Activated naive CD8-positive, alpha-beta T cell (primary cell): ENCODE data around the gene KCNK10.

Experiments
- H3K27ac Mint-ChIP-seq: one replicate; pipeline ENCODE4 v1.8.0; 2021; ENCODE audit warnings: mixed read lengths
- H3K27me3 Mint-ChIP-seq: one replicate; pipeline ENCODE4 v1.8.0; 2021; ENCODE audit warnings: mixed read lengths
- H3K36me3 Mint-ChIP-seq: one replicate; pipeline ENCODE4 v1.8.0; 2021; ENCODE audit warnings: mixed read lengths
- H3K4me1 Mint-ChIP-seq: one replicate; pipeline ENCODE4 v1.8.0; 2021; ENCODE audit warnings: low read depth, mixed read lengths
- H3K4me3 Mint-ChIP-seq: one replicate; pipeline ENCODE4 v1.8.0; 2021; ENCODE audit warnings: mild to moderate bottlenecking, mixed read lengths
- H3K9me3 Mint-ChIP-seq: one replicate; pipeline ENCODE4 v1.8.0; 2021; ENCODE audit warnings: low read depth, mixed read lengths

The KCNK10 gene

GRCh38 chr14:88326352-88327103 is 3.5 kb upstream of the KCNK10 start:
- H3K36me3 Mint-ChIP-seq = no peaks in the 10 kb centered on the region
- no peaks in the 10 kb centered on the region for H3K9me3 Mint-ChIP-seq
- no peak overlapping the region for H3K4me3 Mint-ChIP-seq
- H3K27ac Mint-ChIP-seq = no peak overlapping the region
- H3K4me1 Mint-ChIP-seq = peaks cover 5% of the 10 kb centered on the region
- H3K27me3 Mint-ChIP-seq = peaks cover 46% of the 10 kb centered on the region

- peaks cover 5% of the 10 kb centered on the region for H3K4me1 Mint-ChIP-seq
- no peak overlapping the region for H3K27ac Mint-ChIP-seq
- no peak overlapping the region for H3K4me3 Mint-ChIP-seq
- H3K9me3 Mint-ChIP-seq = no peaks in the 10 kb centered on the region
- no peaks in the 10 kb centered on the region for H3K36me3 Mint-ChIP-seq
- peaks cover 43% of the 10 kb centered on the region for H3K27me3 Mint-ChIP-seq
Observed at GRCh38 chr14:88325883-88326282, 2.8 kb upstream of the KCNK10 start.

- peaks cover 40% of the 10 kb centered on the region for H3K27me3 Mint-ChIP-seq
- no peak overlapping the region for H3K27ac Mint-ChIP-seq
- peaks cover 5% of the 10 kb centered on the region for H3K4me1 Mint-ChIP-seq
- H3K9me3 Mint-ChIP-seq = no peaks in the 10 kb centered on the region
- no peaks in the 10 kb centered on the region for H3K36me3 Mint-ChIP-seq
- H3K4me3 Mint-ChIP-seq = no peak overlapping the region
Observed at GRCh38 chr14:88324930-88325329, 1.9 kb upstream of the KCNK10 start.

- no peaks in the 10 kb centered on the region for H3K36me3 Mint-ChIP-seq
- peaks cover 5% of the 10 kb centered on the region for H3K4me1 Mint-ChIP-seq
- H3K27ac Mint-ChIP-seq = no peak overlapping the region
- no peak overlapping the region for H3K4me3 Mint-ChIP-seq
- H3K27me3 Mint-ChIP-seq = peaks cover 40% of the 10 kb centered on the region
- no peaks in the 10 kb centered on the region for H3K9me3 Mint-ChIP-seq
Observed at GRCh38 chr14:88324491-88324890, 1.4 kb upstream of the KCNK10 start.

- Mint-ChIP-seq H3K9me3 (no peaks in the 10 kb centered on the region), H3K36me3 (no peaks in the 10 kb centered on the region), H3K4me3 (peak overlapping the region; percentile 68), H3K27ac (no peak overlapping the region), H3K27me3 (peaks cover 40% of the 10 kb centered on the region), H3K4me1 (peaks cover 5% of the 10 kb centered on the region)
Observed at GRCh38 chr14:88323523-88324199, 592 bp upstream of the KCNK10 start.

GRCh38 chr14:88322504-88323085 is 474 bp downstream of the KCNK10 start:
- H3K4me1 Mint-ChIP-seq = peaks cover 5% of the 10 kb centered on the region
- no peaks in the 10 kb centered on the region for H3K9me3 Mint-ChIP-seq
- no peak overlapping the region for H3K27ac Mint-ChIP-seq
- H3K27me3 Mint-ChIP-seq = peaks cover 36% of the 10 kb centered on the region
- H3K4me3 Mint-ChIP-seq = no peak overlapping the region
- H3K36me3 Mint-ChIP-seq = no peaks in the 10 kb centered on the region

GRCh38 chr14:88321692-88322503 is 1.2 kb downstream of the KCNK10 start:
- H3K27me3 Mint-ChIP-seq = peaks cover 30% of the 10 kb centered on the region
- H3K27ac Mint-ChIP-seq = no peak overlapping the region
- no peaks in the 10 kb centered on the region for H3K36me3 Mint-ChIP-seq
- no peaks in the 10 kb centered on the region for H3K9me3 Mint-ChIP-seq
- no peak overlapping the region for H3K4me3 Mint-ChIP-seq
- peaks cover 5% of the 10 kb centered on the region for H3K4me1 Mint-ChIP-seq

GRCh38 chr14:88318406-88318805 is 4.7 kb downstream of the KCNK10 start:
- H3K4me1 Mint-ChIP-seq = peaks cover 3% of the 10 kb centered on the region
- H3K9me3 Mint-ChIP-seq = no peaks in the 10 kb centered on the region

GRCh38 chr14:88316521-88316920 is 6.5 kb downstream of the KCNK10 start:
- Mint-ChIP-seq H3K4me3 (no peak overlapping the region), H3K9me3 (no peaks in the 10 kb centered on the region), H3K27ac (no peak overlapping the region), H3K36me3 (no peaks in the 10 kb centered on the region), H3K4me1 (no peaks in the 10 kb centered on the region), H3K27me3 (peaks cover 5% of the 10 kb centered on the region)

More at GRCh38 chr14:88318406-88318805, 4.7 kb downstream of the KCNK10 start:
- Mint-ChIP-seq H3K27me3 (peaks cover 9% of the 10 kb centered on the region), H3K27ac (no peak overlapping the region), H3K36me3 (no peaks in the 10 kb centered on the region), H3K4me3 (no peak overlapping the region)

- H3K4me3 Mint-ChIP-seq = no peak overlapping the region
- H3K27me3 Mint-ChIP-seq = peaks cover 2% of the 10 kb centered on the region
- no peaks in the 10 kb centered on the region for H3K9me3 Mint-ChIP-seq
- H3K4me1 Mint-ChIP-seq = no peaks in the 10 kb centered on the region
- H3K27ac Mint-ChIP-seq = no peak overlapping the region
- no peaks in the 10 kb centered on the region for H3K36me3 Mint-ChIP-seq
Observed at GRCh38 chr14:88312257-88312656, 10.8 kb downstream of the KCNK10 start.

- Mint-ChIP-seq H3K27me3 (peaks cover 3% of the 10 kb centered on the region), H3K27ac (no peak overlapping the region), H3K36me3 (no peaks in the 10 kb centered on the region), H3K9me3 (no peaks in the 10 kb centered on the region), H3K4me3 (no peak overlapping the region), H3K4me1 (no peaks in the 10 kb centered on the region)
Observed at GRCh38 chr14:88311780-88312179, 11.3 kb downstream of the KCNK10 start.

- Mint-ChIP-seq H3K27ac (no peak overlapping the region), H3K36me3 (no peaks in the 10 kb centered on the region), H3K27me3 (peaks cover 4% of the 10 kb centered on the region), H3K9me3 (no peaks in the 10 kb centered on the region), H3K4me3 (no peak overlapping the region), H3K4me1 (no peaks in the 10 kb centered on the region)
Observed at GRCh38 chr14:88310449-88310848, 12.6 kb downstream of the KCNK10 start.

- H3K27ac Mint-ChIP-seq = no peak overlapping the region
- peaks cover 4% of the 10 kb centered on the region for H3K27me3 Mint-ChIP-seq
- H3K4me3 Mint-ChIP-seq = no peak overlapping the region
- no peaks in the 10 kb centered on the region for H3K36me3 Mint-ChIP-seq
- H3K4me1 Mint-ChIP-seq = no peaks in the 10 kb centered on the region
- no peaks in the 10 kb centered on the region for H3K9me3 Mint-ChIP-seq
Observed at GRCh38 chr14:88310021-88310420, 13.0 kb downstream of the KCNK10 start.

- Mint-ChIP-seq H3K36me3 (no peaks in the 10 kb centered on the region), H3K4me1 (no peaks in the 10 kb centered on the region), H3K27me3 (peaks cover 9% of the 10 kb centered on the region), H3K9me3 (no peaks in the 10 kb centered on the region), H3K27ac (no peak overlapping the region), H3K4me3 (no peak overlapping the region)
Observed at GRCh38 chr14:88305528-88306322, 17.3 kb downstream of the KCNK10 start.
